Breast epithelium (tissue), 4 donors: ENCODE measurements around the gene HOXA11. TPM values are rescaled to one million over a fixed set of nuclear protein-coding genes. Genes with fewer than 3 reads are reported as not detected.

ENCODE experiments used
- DNase-seq, 2 donors: peaks; one replicate each; pipeline ENCODE4 v3.0.0-alpha.2; 2019; ENCODE audit warnings: low spot score in 2 of 2
- H3K27ac ChIP-seq, 2 donors: fragments of 200-600 bp; sonication (generic) in 1 of 2; one replicate each; pipeline ENCODE4 v1.5.1; 2016 to 2019; ENCODE audit warnings: mild to moderate bottlenecking in 1 of 2
- H3K27me3 ChIP-seq, 2 donors: fragments of 200-600 bp; sonication (generic) in 1 of 2; one replicate each; pipeline versions ENCODE4 v1.5.1 to v1.6.0; 2017 to 2019; ENCODE audit warnings: control low read depth in 1 of 2, mild to moderate bottlenecking in 1 of 2
- H3K36me3 ChIP-seq: fragments of 200-600 bp; one replicate; pipeline ENCODE4 v1.5.1; 2019
- H3K4me1 ChIP-seq, 2 donors: fragments of 200-600 bp; sonication (generic); one replicate each; pipeline ENCODE4 v1.5.1; 2016 to 2019; ENCODE audit warnings: control low read depth in 1 of 2
- H3K4me3 ChIP-seq, 3 donors: fragments of 200-600 bp; sonication (generic); 1 replicate in 2 of 3; 2 replicates in 1 of 3; pipeline ENCODE4 v1.5.1; 2016 to 2019; ENCODE audit warnings: mild to moderate bottlenecking in 3 of 3, moderate library complexity in 2 of 3
- H3K9me3 ChIP-seq, 2 donors: fragments of 200-600 bp; sonication (generic) in 1 of 2; one replicate each; pipeline ENCODE4 v1.5.1; 2016 to 2019; ENCODE audit warnings: control low read depth in 1 of 2
- POLR2A ChIP-seq: fragments of 450-650 bp; IDR thresholded peaks from one replicate; pipeline ENCODE4 v1.6.1; 2016; ENCODE audit warnings: antibody characterized with exemption, mild to moderate bottlenecking, moderate library complexity
- POLR2AphosphoS5 ChIP-seq, 3 donors: sonication (generic); formaldehyde crosslinking; IDR thresholded peaks; one replicate each; pipeline ENCODE4 v1.6.1; 2017; ENCODE audit warnings: antibody characterized with exemption in 3 of 3
- intact Hi-C: fragments of 100-400 bp; cut with DNase I; formaldehyde crosslinking; loops from one replicate; pipeline ENCODE4 v1.15.1; 2023; ENCODE audit warnings: low total_unique reads
- total RNA-seq, 3 donors: library from RNA; depleted of rRNA; stranded (reverse); fragments of >200 nt; gene quantifications; one replicate each; pipeline ENCODE4 v1.1.0, GENCODE V29; 2016
- TF ChIP-seq, protein P1 (sequence below), 3 donors: fragments of 450-650 bp; IDR thresholded peaks; one replicate each; pipeline ENCODE4 v1.5.1; 2016 to 2017; ENCODE audit warnings: antibody characterized with exemption in 3 of 3, mild to moderate bottlenecking in 3 of 3, moderate library complexity in 3 of 3

HOXA11 gene
- total RNA-seq, 3 donors from 2014 or later = 1.9 TPM; not detected in 2

DNA sequence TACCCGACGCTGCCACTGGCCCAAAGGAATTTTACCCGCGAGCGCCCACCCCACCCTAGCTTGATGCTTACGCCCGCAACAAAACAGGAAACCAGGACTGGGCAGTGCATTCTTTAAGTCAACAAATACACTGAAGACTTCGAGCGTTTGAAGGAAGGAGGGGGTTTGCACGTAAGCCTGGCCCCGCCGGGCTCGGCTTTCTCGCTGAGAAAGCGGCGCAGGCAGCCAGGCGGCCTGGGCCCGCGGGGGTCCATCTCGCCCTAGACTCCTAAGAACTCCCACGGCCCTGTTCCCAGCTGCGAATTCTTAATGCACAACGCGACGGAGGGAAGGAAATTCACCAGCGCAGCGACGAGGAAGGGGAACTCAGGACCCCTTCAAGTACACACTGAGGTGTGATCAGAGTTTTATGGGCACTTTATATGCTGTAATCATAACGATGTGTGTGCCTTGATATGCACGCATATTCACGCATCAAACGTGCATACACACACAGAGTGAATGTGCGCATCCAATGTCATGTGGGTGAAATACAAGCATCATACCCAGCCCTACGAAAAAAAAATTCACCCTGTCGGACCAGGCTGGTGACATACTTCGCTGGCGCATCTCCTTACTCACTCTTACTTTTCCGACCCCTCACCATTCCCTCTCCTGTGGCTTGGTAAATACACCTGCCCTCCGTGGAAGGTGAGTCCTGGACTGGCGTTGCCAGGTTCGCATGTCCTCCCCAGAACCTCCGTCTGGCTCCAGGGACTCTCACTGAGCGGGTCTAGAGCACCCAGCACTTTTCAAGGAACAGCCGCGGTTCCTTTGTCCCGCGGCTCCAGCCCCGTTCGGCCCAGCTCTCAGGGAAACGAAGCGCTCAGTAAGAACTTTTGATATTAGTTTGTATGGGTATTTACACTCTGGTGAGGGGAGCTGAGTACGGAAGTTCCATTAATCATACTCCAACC is 20.6 kb upstream of the HOXA11 start:
- no peak for DNase-seq
- no peaks in the 10 kb centered on the region for H3K9me3 ChIP-seq
- peaks cover 9 to 98% of the 10 kb centered on the region in 2 donors for H3K27me3 ChIP-seq
- peak overlapping the region in 2 of 3 donors; percentile 18 to 48 for H3K4me3 ChIP-seq
- peaks cover 0 to 9% of the 10 kb centered on the region in 2 donors for H3K4me1 ChIP-seq
- H3K27ac ChIP-seq = no peak overlapping the region
- TF ChIP-seq, protein P1, sequence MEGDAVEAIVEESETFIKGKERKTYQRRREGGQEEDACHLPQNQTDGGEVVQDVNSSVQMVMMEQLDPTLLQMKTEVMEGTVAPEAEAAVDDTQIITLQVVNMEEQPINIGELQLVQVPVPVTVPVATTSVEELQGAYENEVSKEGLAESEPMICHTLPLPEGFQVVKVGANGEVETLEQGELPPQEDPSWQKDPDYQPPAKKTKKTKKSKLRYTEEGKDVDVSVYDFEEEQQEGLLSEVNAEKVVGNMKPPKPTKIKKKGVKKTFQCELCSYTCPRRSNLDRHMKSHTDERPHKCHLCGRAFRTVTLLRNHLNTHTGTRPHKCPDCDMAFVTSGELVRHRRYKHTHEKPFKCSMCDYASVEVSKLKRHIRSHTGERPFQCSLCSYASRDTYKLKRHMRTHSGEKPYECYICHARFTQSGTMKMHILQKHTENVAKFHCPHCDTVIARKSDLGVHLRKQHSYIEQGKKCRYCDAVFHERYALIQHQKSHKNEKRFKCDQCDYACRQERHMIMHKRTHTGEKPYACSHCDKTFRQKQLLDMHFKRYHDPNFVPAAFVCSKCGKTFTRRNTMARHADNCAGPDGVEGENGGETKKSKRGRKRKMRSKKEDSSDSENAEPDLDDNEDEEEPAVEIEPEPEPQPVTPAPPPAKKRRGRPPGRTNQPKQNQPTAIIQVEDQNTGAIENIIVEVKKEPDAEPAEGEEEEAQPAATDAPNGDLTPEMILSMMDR (IDR thresholded peaks at IDR 0.05) = no peak
- TF ChIP-seq POLR2AphosphoS5 (IDR thresholded peaks at IDR 0.05) = no peak
- no peak for TF ChIP-seq POLR2A
- no peaks in the 10 kb centered on the region for H3K36me3 ChIP-seq
- intact Hi-C loops = no loop called here

DNA sequence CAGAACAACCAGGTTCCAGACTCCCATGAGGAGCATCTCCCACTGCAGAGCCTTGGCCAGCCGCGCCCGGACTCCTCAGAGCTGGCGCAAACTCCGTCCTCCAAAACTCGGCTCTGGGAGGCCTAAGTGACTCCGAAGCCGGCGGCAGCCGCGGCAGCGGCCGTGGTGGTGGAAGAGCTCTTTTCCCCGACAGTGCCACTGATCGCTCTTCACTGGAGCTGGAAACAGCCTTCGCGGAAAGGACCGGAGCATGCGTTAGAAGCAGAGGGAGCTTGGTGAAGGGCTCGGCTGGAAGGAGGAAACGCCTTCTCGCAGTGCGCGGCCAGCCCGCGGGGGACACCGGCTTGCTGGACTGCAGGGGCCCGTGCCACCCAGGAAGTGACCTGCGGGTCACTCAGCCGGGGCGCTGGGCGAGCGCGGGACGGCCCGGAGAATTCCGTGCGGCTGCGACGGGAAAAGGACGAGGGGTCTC is 19.9 kb upstream of the HOXA11 start:
- peak overlapping the region in 2 of 3 donors; percentile 18 to 48 for H3K4me3 ChIP-seq
- intact Hi-C loops = no loop called here
- no peak for DNase-seq

DNA sequence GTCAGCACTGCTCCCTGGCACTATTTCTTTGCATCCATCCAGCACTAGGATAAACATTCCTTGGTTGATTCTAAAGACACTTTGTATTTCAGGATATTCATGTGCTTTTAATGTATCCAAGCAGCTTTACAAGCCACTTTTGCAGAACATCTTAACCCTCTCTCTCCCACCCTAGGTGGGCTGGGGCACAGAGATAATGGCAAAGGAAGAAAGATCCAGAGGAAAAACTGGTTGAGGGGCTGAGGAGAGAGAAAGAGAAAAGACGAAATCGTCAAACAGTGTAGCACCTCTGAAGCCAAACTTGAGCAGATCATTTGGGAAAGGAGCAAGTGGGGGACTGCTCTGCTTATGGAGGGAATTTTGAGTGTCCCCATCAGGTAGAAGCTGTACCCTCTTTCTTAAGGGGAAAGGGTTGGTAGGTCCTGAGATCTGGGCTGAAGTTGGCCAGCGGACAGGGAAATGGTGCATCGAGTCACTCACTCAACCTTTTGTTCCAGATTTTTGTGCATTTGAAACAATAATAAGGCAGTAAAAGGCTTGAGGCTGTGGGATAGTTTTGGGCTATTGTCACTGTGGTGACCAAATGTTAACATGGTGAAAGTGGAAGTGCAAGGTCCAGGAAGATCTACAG is 19.0 kb upstream of the HOXA11 start:
- H3K9me3 ChIP-seq = no peaks in the 10 kb centered on the region
- H3K27me3 ChIP-seq = peaks cover 12 to 95% of the 10 kb centered on the region in 2 donors
- DNase-seq = no peak
- TF ChIP-seq POLR2AphosphoS5 (IDR thresholded peaks at IDR 0.05) (no peak), POLR2A (no peak)
- TF ChIP-seq, protein P1 (IDR thresholded peaks at IDR 0.05) = no peak
- peaks cover 8 to 9% of the 10 kb centered on the region in 2 donors for H3K4me1 ChIP-seq
- no peak overlapping the region for H3K4me3 ChIP-seq
- no peaks in the 10 kb centered on the region for H3K36me3 ChIP-seq
- H3K27ac ChIP-seq = no peak overlapping the region
- intact Hi-C loops = no loop called here

More for the DNA sequence above, 19.9 kb upstream of the HOXA11 start:
- no peaks in the 10 kb centered on the region for H3K36me3 ChIP-seq
- H3K9me3 ChIP-seq = no peaks in the 10 kb centered on the region
- no peak overlapping the region for H3K27ac ChIP-seq
- H3K27me3 ChIP-seq = peaks cover 9 to 98% of the 10 kb centered on the region in 2 donors
- no peak for TF ChIP-seq POLR2A
- TF ChIP-seq POLR2AphosphoS5 (IDR thresholded peaks at IDR 0.05) = no peak
- TF ChIP-seq, protein P1 (IDR thresholded peaks at IDR 0.05) = no peak
- H3K4me1 ChIP-seq = peaks cover 6 to 9% of the 10 kb centered on the region in 2 donors

- Histone ChIP-seq H3K27me3 (peaks cover 18 to 95% of the 10 kb centered on the region in 2 donors), H3K9me3 (no peaks in the 10 kb centered on the region), H3K4me1 (peaks cover 9 to 11% of the 10 kb centered on the region in 2 donors), H3K36me3 (no peaks in the 10 kb centered on the region), H3K27ac (no peak overlapping the region), H3K4me3 (no peak overlapping the region)
- TF ChIP-seq, protein P1 (IDR thresholded peaks at IDR 0.05) = no peak
- no peak for TF ChIP-seq POLR2A
- no peak for TF ChIP-seq POLR2AphosphoS5 (IDR thresholded peaks at IDR 0.05)
- intact Hi-C loops = no loop called here
- DNase-seq = no peak
Measured at GRCh38 chr7:27203365-27203953, 18.4 kb upstream of the HOXA11 start.
